Measurements from ENCODE around the gene GBF1.

DNA sequence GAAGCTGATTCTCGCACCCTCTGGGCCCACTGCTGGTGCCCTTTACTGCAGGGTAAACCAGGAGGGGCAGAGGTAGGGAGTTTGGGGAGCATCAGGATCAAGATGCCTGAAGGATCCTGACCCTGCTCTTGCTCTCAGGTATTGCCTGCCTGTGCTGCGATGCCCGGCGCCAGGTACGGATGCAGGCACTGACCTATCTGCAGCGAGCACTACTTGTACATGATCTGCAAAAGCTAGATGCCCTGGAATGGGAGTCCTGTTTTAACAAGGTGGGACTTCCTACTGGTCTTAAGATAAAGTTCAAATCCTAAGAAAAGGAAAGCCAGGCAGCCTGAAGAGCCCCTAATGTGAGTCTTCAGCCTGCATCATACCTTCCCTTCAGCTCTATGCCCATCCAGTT is 134.1 kb downstream of the GBF1 start:
- TF ChIP-seq EZH2 (IDR thresholded peaks at IDR 0.05) (no peak), POLR2AphosphoS5 (IDR thresholded peaks at IDR 0.05; ENCODE audit: borderline replicate concordance, low read depth, low read length) (no peak), FOXP2 (optimal IDR thresholded peaks at IDR 0.05; ENCODE audit: control extremely low read depth, extremely low read length, insufficient read depth) (no peak)
